Body of pancreas (tissue), 4 donors: ENCODE results near the gene EEFSEC. TPM values are rescaled to one million over a fixed set of nuclear protein-coding genes. Genes with fewer than 3 reads are reported as not detected.

Experiments used
- ATAC-seq: fragments of 150-250 bp; one replicate; pipeline ENCODE4 v1.9.1; 2016
- DNase-seq, 4 donors: peaks; one replicate each; pipeline ENCODE4 v3.0.0-alpha.2; 2019
- H3K27ac ChIP-seq, 4 donors: fragments of 200-600 bp; sonication (generic); 1 replicate in 3 of 4; 2 replicates in 1 of 4; pipeline versions ENCODE4 v1.5.1 to v1.6.1; 2016 to 2019; ENCODE audit warnings: mild to moderate bottlenecking in 1 of 4, mixed read lengths in 1 of 4, moderate library complexity in 1 of 4
- H3K27me3 ChIP-seq, 2 donors: fragments of 200-600 bp; sonication (generic); one replicate each; pipeline ENCODE4 v1.6.0; 2016; ENCODE audit warnings: mild to moderate bottlenecking in 1 of 2
- H3K36me3 ChIP-seq, 2 donors: fragments of 200-600 bp; sonication (generic); replicated peaks in 1 of 2; 2 replicates each; pipeline ENCODE4 v1.5.1; 2016; ENCODE audit warnings: low read depth in 2 of 2; ENCODE audit not compliant: insufficient read depth in 1 of 2
- H3K4me1 ChIP-seq: fragments of 200-600 bp; sonication (generic); one replicate; pipeline ENCODE4 v1.6.0; 2016
- H3K4me3 ChIP-seq, 2 donors: fragments of 200-600 bp; sonication (generic); 1 replicate in 1 of 2; 2 replicates in 1 of 2; pipeline ENCODE4 v1.5.1; 2016 to 2019
- H3K9me3 ChIP-seq, 3 donors: fragments of 200-600 bp; sonication (generic); 1 replicate in 2 of 3; 2 replicates in 1 of 3; pipeline ENCODE4 v1.5.1; 2016
- CTCF ChIP-seq, 7 experiments: fragments of 450-650 bp in 4 of 7; fragments of 200-600 bp in 3 of 7; sonication (generic) in 3 of 7; IDR thresholded peaks; one replicate each; pipeline ENCODE4 v1.5.1; 2016 to 2019; ENCODE audit warnings: antibody characterized with exemption in 7 of 7
- POLR2A ChIP-seq, 3 donors: fragments of 450-650 bp; IDR thresholded peaks; one replicate each; pipeline ENCODE4 v1.6.1; 2016; ENCODE audit warnings: antibody characterized with exemption in 3 of 3, mild to moderate bottlenecking in 2 of 3
- WGBS, 2 donors: methylation state at CpG; one replicate each; pipeline ENCODE4 v1.1.5; 2017; 5-methylcytosine and 5-hydroxymethylcytosine counted together
- intact Hi-C: fragments of 100-400 bp; cut with DNase I; formaldehyde crosslinking; loops from one replicate; pipeline ENCODE4 v1.15.1; 2023
- total RNA-seq, 2 donors: library from RNA; depleted of rRNA; stranded (reverse); fragments of >200 nt; gene quantifications; one replicate each; pipeline ENCODE4 v1.1.0, GENCODE V29; 2016

Gene EEFSEC
- total RNA-seq, 2 donors from 2014 or later = 8.6 to 33.0 TPM

DNA sequence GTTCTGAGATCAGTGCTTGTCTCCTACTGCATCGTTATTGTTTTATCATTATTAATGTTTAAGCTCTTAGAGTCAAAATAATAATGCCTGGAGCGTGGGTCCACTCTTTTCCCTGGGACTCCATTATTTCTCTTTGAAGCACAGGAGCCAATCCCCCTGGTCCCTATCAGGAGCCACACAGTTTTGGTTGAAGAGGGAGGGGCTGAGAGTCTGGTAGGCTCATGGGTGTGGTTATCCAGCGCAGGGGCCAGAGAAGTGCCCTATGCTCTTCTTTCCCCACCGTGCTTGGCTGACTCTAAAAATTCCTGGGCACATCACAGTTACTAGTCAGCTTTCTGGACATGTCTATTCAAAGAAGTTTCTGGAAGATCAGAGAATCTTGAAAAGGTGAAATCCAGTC is 191.9 kb downstream of the EEFSEC start:
- Histone ChIP-seq H3K27ac (peak overlapping the region in 1 of 4 donors; percentile 88), H3K9me3 (no peaks in the 10 kb centered on the region), H3K27me3 (no peaks in the 10 kb centered on the region), H3K4me3 (no peak overlapping the region), H3K36me3 (no peaks in the 10 kb centered on the region), H3K4me1 (peaks cover 48% of the 10 kb centered on the region)
- intact Hi-C loops = no loop called here
- no peak for TF ChIP-seq CTCF (IDR thresholded peaks at IDR 0.05)
- DNase-seq = no peak
- ATAC-seq = no peak
- 86 to 95% methylated on average over 4 of the region's 4 CpGs for WGBS, 2 donors

DNA sequence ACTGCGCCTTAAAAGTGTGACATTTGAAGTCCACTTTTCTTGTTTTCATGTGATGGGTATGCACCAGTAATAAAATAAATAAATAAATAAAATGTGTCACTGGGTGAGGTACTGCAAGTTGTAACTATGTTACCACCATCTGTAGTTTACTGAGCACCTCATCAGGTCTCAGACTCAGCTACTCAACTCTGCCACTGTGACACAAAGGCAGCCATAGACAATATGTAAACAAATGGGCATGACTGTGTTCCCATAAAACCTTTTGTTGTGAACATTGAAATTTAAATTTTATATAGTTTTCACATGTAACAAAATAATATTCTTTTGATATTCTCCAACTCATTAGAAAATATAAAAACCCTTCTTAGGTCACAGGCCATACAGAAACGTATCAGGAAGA is 193.3 kb downstream of the EEFSEC start:
- Histone ChIP-seq H3K27me3 (no peaks in the 10 kb centered on the region), H3K27ac (no peak overlapping the region), H3K4me3 (no peak overlapping the region), H3K36me3 (no peaks in the 10 kb centered on the region), H3K9me3 (no peaks in the 10 kb centered on the region), H3K4me1 (peaks cover 62% of the 10 kb centered on the region)
- intact Hi-C loops = no loop called here
- no peak for DNase-seq
- 87 to 92% methylated on average over 2 of the region's 2 CpGs for WGBS, 2 donors
- TF ChIP-seq POLR2A (IDR thresholded peaks at IDR 0.05) = no peak
- TF ChIP-seq CTCF (IDR thresholded peaks at IDR 0.05) = no peak
- ATAC-seq = no peak

GRCh38 chr3:128347282-128347681 is 194.0 kb downstream of the EEFSEC start:
- Histone ChIP-seq H3K36me3 (no peaks in the 10 kb centered on the region), H3K9me3 (no peaks in the 10 kb centered on the region), H3K27ac (peak overlapping the region in 2 of 4 donors; percentile 15 to 72), H3K4me3 (no peak overlapping the region), H3K4me1 (peaks cover 69% of the 10 kb centered on the region), H3K27me3 (no peaks in the 10 kb centered on the region)
- DNase-seq = no peak
- ATAC-seq = no peak
- intact Hi-C loops = no loop called here
- TF ChIP-seq POLR2A (IDR thresholded peaks at IDR 0.05) (no peak), CTCF (IDR thresholded peaks at IDR 0.05) (no peak)

- ATAC-seq = no peak
- Histone ChIP-seq H3K4me3 (no peak overlapping the region), H3K4me1 (peaks cover 69% of the 10 kb centered on the region), H3K36me3 (no peaks in the 10 kb centered on the region), H3K9me3 (no peaks in the 10 kb centered on the region), H3K27me3 (no peaks in the 10 kb centered on the region), H3K27ac (peak overlapping the region in 3 of 4 donors; percentile 72 to 90 (median 90))
- intact Hi-C loops = no loop called here
- 47 to 83% methylated on average over 4 of the region's 4 CpGs for WGBS, 2 donors
- no peak for DNase-seq
- TF ChIP-seq CTCF (IDR thresholded peaks at IDR 0.05) = no peak
- TF ChIP-seq POLR2A (IDR thresholded peaks at IDR 0.05) = no peak
Measured at GRCh38 chr3:128348075-128348474, 194.8 kb downstream of the EEFSEC start.

DNA sequence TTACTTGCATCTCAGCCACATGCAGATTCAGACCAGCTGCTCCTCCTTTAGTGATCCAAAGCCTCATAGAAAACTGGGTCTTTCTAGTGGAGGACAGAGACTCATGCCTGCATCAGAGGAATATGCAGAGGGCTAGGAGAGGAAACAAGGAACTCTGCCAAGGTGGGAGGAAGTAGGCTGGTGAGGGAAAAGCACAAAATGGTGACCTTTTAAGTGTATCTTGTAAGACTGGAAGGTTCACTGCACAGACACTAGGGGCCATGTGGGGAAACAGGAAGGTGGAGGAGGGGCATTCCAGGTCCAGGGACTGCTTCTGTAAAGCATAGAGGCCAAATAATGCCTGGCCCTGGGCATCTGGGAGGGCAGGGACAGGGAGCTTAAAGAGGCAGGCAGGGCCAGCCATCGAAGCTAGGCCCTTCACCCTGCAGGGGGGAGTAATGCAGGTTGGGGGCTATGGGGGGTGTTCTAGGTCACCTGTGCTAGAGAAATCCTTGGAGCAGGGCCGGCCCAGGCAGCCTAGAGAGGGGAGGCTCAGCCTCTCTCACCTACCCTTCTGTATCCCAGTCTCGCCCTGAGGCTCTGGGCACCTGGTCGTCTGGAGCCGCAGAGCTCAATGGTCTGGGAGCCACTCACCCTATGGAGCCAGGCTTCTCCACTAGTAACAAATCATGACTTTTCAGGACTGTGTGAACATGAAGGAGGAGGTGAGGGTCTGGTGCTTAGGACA is 195.7 kb downstream of the EEFSEC start:
- Histone ChIP-seq H3K9me3 (no peaks in the 10 kb centered on the region), H3K36me3 (no peaks in the 10 kb centered on the region), H3K4me3 (no peak overlapping the region), H3K4me1 (peaks cover 60% of the 10 kb centered on the region), H3K27ac (peak overlapping the region; percentile 72 to 95 (median 90)), H3K27me3 (no peaks in the 10 kb centered on the region)
- TF ChIP-seq CTCF (IDR thresholded peaks at IDR 0.05) (peak in 1 of 7 experiments; percentile 20), POLR2A (IDR thresholded peaks at IDR 0.05) (no peak)
- DNase-seq (peak; percentile 33 to 53 (median 50)), ATAC-seq (no peak)
- intact Hi-C loops = no loop called here
- 64 to 68% methylated on average over 4 to 5 of the region's 5 CpGs for WGBS, 2 donors
